H9 (cell line): ENCODE results near the gene PRTG. TPM values are rescaled to one million over a fixed set of nuclear protein-coding genes. Genes with fewer than 3 reads are reported as not detected.

Source experiments
- DNase-seq: peaks from one replicate; pipeline ENCODE4 v3.0.0-alpha.2; 2017
- H2AFZ ChIP-seq: one replicate; pipeline ENCODE4 v1.6.1; 2013; ENCODE audit warnings: mild to moderate bottlenecking, low read length, control low read depth, moderate library complexity
- H2AK5ac ChIP-seq: 2 replicates; pipeline ENCODE4 v1.6.1; 2013; ENCODE audit warnings: low read length, control low read depth, mixed read lengths; ENCODE audit not compliant: insufficient read length
- H2BK120ac ChIP-seq: one replicate; pipeline ENCODE4 v1.6.1; 2013; ENCODE audit warnings: low read depth, mild to moderate bottlenecking, low read length, control low read depth, inconsistent platforms; ENCODE audit not compliant: poor library complexity, severe bottlenecking
- H2BK12ac ChIP-seq: 2 replicates; pipeline ENCODE4 v1.6.1; 2013; ENCODE audit warnings: low read length, control low read depth, mixed read lengths, low read depth; ENCODE audit not compliant: insufficient read length
- H2BK15ac ChIP-seq: 2 replicates; pipeline ENCODE4 v1.6.1; 2013; ENCODE audit warnings: low read depth, low read length, control low read depth
- H2BK20ac ChIP-seq: one replicate; pipeline ENCODE4 v1.6.1; 2013; ENCODE audit warnings: low read depth, mild to moderate bottlenecking, low read length, control low read depth, inconsistent platforms; ENCODE audit not compliant: poor library complexity, severe bottlenecking
- H2BK5ac ChIP-seq: 2 replicates; pipeline ENCODE4 v1.6.1; 2013; ENCODE audit warnings: low read length, control low read depth, mixed read lengths; ENCODE audit not compliant: insufficient read length
- H3K14ac ChIP-seq: 2 replicates; pipeline ENCODE4 v1.6.1; 2013; ENCODE audit warnings: low read length, control low read depth; ENCODE audit not compliant: insufficient read depth
- H3K18ac ChIP-seq: 2 replicates; pipeline ENCODE4 v1.6.1; 2013; ENCODE audit warnings: low read depth, mild to moderate bottlenecking, mixed read lengths, low read length, control low read depth; ENCODE audit not compliant: insufficient read length
- H3K23ac ChIP-seq: 2 replicates; pipeline ENCODE4 v1.6.1; 2013; ENCODE audit warnings: low read length, control low read depth, mixed read lengths, low read depth; ENCODE audit not compliant: insufficient read length
- H3K23me2 ChIP-seq: 2 replicates; pipeline ENCODE4 v1.6.1; 2013; ENCODE audit warnings: low read depth, mild to moderate bottlenecking, mixed read lengths, low read length, control low read depth; ENCODE audit not compliant: insufficient read length, poor library complexity, severe bottlenecking
- H3K27ac ChIP-seq: 2 replicates; pipeline ENCODE4 v1.5.1; 2013; ENCODE audit warnings: low read length, control low read depth, mixed read lengths, low read depth; ENCODE audit not compliant: insufficient read length
- H3K27me3 ChIP-seq: 2 replicates; pipeline ENCODE4 v1.6.1; 2013; ENCODE audit warnings: low read length, control low read depth, inconsistent platforms; ENCODE audit not compliant: insufficient read depth
- H3K4ac ChIP-seq: 2 replicates; pipeline ENCODE4 v1.6.1; 2013; ENCODE audit warnings: low read depth, mild to moderate bottlenecking, control low read depth, inconsistent platforms, low read length, moderate library complexity
- H3K4me1 ChIP-seq: 2 replicates; pipeline ENCODE4 v1.6.1; 2013; ENCODE audit warnings: low read length, control low read depth, inconsistent platforms; ENCODE audit not compliant: insufficient read depth
- H3K4me2 ChIP-seq: 2 replicates; pipeline ENCODE4 v1.6.1; 2013; ENCODE audit warnings: low read length, control low read depth, mixed read lengths; ENCODE audit not compliant: insufficient read length, insufficient read depth
- H3K56ac ChIP-seq: 2 replicates; pipeline ENCODE4 v1.6.1; 2013; ENCODE audit warnings: low read depth, mild to moderate bottlenecking, mixed read lengths, low read length, control low read depth; ENCODE audit not compliant: insufficient read length
- H3K79me1 ChIP-seq: 2 replicates; pipeline ENCODE4 v1.6.1; 2013; ENCODE audit warnings: low read depth, mild to moderate bottlenecking, moderate library complexity, low read length, control low read depth, inconsistent platforms; ENCODE audit not compliant: insufficient read depth, poor library complexity, severe bottlenecking
- H3K79me2 ChIP-seq: 2 replicates; pipeline ENCODE4 v1.6.1; 2013; ENCODE audit warnings: low read length, control low read depth, inconsistent platforms; ENCODE audit not compliant: insufficient read depth
- H3K9ac ChIP-seq: 2 replicates; pipeline ENCODE4 v1.6.1; 2013; ENCODE audit warnings: low read length, control low read depth, mixed read lengths; ENCODE audit not compliant: insufficient read length; ENCODE audit errors: extremely low read depth
- H3K9me3 ChIP-seq: one replicate; pipeline ENCODE4 v1.6.1; 2013; ENCODE audit warnings: low read depth, low read length, inconsistent platforms; ENCODE audit not compliant: control insufficient read depth
- H3T11ph ChIP-seq: one replicate; pipeline ENCODE4 v1.6.1; 2013; ENCODE audit warnings: mild to moderate bottlenecking, low read length, control low read depth, inconsistent platforms
- H4K20me1 ChIP-seq: one replicate; pipeline ENCODE4 v1.6.1; 2013; ENCODE audit not compliant: control insufficient read depth, insufficient read length, insufficient read depth
- H4K5ac ChIP-seq: 2 replicates; pipeline ENCODE4 v1.6.1; 2013; ENCODE audit warnings: low read depth, mild to moderate bottlenecking, mixed read lengths, low read length, control low read depth; ENCODE audit not compliant: insufficient read length
- H4K8ac ChIP-seq: replicated peaks from 2 replicates; pipeline ENCODE4 v1.6.1; 2013; ENCODE audit warnings: low read length, control low read depth, mixed read lengths, low read depth; ENCODE audit not compliant: insufficient read length
- H4K91ac ChIP-seq: 2 replicates; pipeline ENCODE4 v1.6.1; 2013; ENCODE audit warnings: low read depth, mild to moderate bottlenecking, moderate library complexity, mixed read lengths, low read length, control low read depth; ENCODE audit not compliant: insufficient read length
- H3K27ac Mint-ChIP-seq, 3 experiments: 2 replicates in 2 of 3; 3 replicates in 1 of 3; pipeline ENCODE4 v1.8.0; 2020 to 2021; ENCODE audit warnings: mixed read lengths in 3 of 3, mild to moderate bottlenecking in 1 of 3, moderate library complexity in 1 of 3
- H3K27me3 Mint-ChIP-seq: 2 replicates; pipeline ENCODE4 v1.8.0; 2021; ENCODE audit warnings: low read depth, mild to moderate bottlenecking, moderate library complexity, mixed read lengths
- H3K36me3 Mint-ChIP-seq, 3 experiments: 2 replicates in 2 of 3; 3 replicates in 1 of 3; pipeline ENCODE4 v1.8.0; 2020 to 2021; ENCODE audit warnings: low read depth in 3 of 3, mixed read lengths in 3 of 3; ENCODE audit not compliant: insufficient read depth in 1 of 3
- H3K4me1 Mint-ChIP-seq, 2 experiments: 2 replicates each; pipeline ENCODE4 v1.8.0; 2020; ENCODE audit warnings: mixed read lengths in 2 of 2
- H3K4me3 Mint-ChIP-seq, 2 experiments: 2 replicates in 1 of 2; 3 replicates in 1 of 2; pipeline ENCODE4 v1.8.0; 2020 to 2021; ENCODE audit warnings: mild to moderate bottlenecking in 2 of 2, mixed read lengths in 2 of 2, moderate library complexity in 1 of 2
- H3K9me3 Mint-ChIP-seq, 2 experiments: 2 replicates in 1 of 2; 3 replicates in 1 of 2; pipeline ENCODE4 v1.8.0; 2020; ENCODE audit warnings: mild to moderate bottlenecking in 2 of 2, mixed read lengths in 2 of 2, moderate library complexity in 1 of 2
- CTCF ChIP-seq: fragments of 200-600 bp; sonication (generic); conservative IDR thresholded peaks from 3 replicates; pipeline ENCODE4 v1.8.0; 2021; ENCODE audit warnings: antibody characterized with exemption, mild to moderate bottlenecking
- WGBS: extraction: QIAGEN DNeasy Blood & Tissue Kit; methylation state at CpG from one replicate; pipeline ENCODE4 v1.1.7; 2013; ENCODE audit warnings: missing lambda C conversion rate, low lambda C conversion rate, mixed read lengths; ENCODE audit not compliant: insufficient read length; ENCODE audit errors: extremely low coverage; 5-methylcytosine and 5-hydroxymethylcytosine counted together
- total RNA-seq: library from RNA; stranded (reverse); gene quantifications from 2 replicates; pipeline ENCODE4 v1.2.1, GENCODE V29; 2021

Gene PRTG
- total RNA-seq, 1 experiment from 2014 or later = 5.7 TPM

- H3K4me3 Mint-ChIP-seq = no peak overlapping the region
- peak overlapping the region in 2 of 3 experiments; percentile 23 to 79; a peak in 3 of 7 replicates for H3K27ac Mint-ChIP-seq
These were observed 66.4 kb downstream of the PRTG start for GRCh38 chr15:55676507-55676906.

More at GRCh38 chr15:55676507-55676906, 66.4 kb downstream of the PRTG start:
- no peak for TF ChIP-seq CTCF
- no peak overlapping the region for H2BK120ac ChIP-seq
- no peaks in the 10 kb centered on the region for H3K9me3 ChIP-seq
- H3K27me3 Mint-ChIP-seq = no peaks in the 10 kb centered on the region
- no peak overlapping the region for H2BK5ac ChIP-seq
- H3K14ac ChIP-seq = no peak overlapping the region
- H3K79me2 ChIP-seq = no peaks in the 10 kb centered on the region
- no peaks in the 10 kb centered on the region for H3K27me3 ChIP-seq
- no peaks in the 10 kb centered on the region for H3K79me1 ChIP-seq
- H3K18ac ChIP-seq = no peak overlapping the region
- no peaks in the 10 kb centered on the region for H4K20me1 ChIP-seq
- no peak overlapping the region for H3K4me2 ChIP-seq
- no peaks in the 10 kb centered on the region for H3K4me1 ChIP-seq
- H3K23me2 ChIP-seq = no peaks in the 10 kb centered on the region
- H4K5ac ChIP-seq = no peak overlapping the region
- no peak overlapping the region for H2AFZ ChIP-seq
- H2BK20ac ChIP-seq = no peak overlapping the region
- no peak overlapping the region for H3K23ac ChIP-seq
- no peak overlapping the region for H3K56ac ChIP-seq
- no peak overlapping the region for H3K27ac ChIP-seq
- H3K36me3 Mint-ChIP-seq = no peaks in the 10 kb centered on the region
- no peak for DNase-seq
- no peak overlapping the region for H3T11ph ChIP-seq
- no peak overlapping the region for H3K9ac ChIP-seq
- no peaks in the 10 kb centered on the region for H3K9me3 Mint-ChIP-seq
- peaks cover 16 to 25% of the 10 kb centered on the region in 2 experiments for H3K4me1 Mint-ChIP-seq
- H2BK12ac ChIP-seq = no peak overlapping the region
- H2BK15ac ChIP-seq = no peak overlapping the region
- H4K8ac ChIP-seq = no peak overlapping the region
- H3K4ac ChIP-seq = no peak overlapping the region
- H4K91ac ChIP-seq = no peak overlapping the region
- WGBS = no CpG with 5 or more reads among the region's 2 CpGs
- no peak overlapping the region for H2AK5ac ChIP-seq
